Measurements from ENCODE around the gene MGRN1.

DNA sequence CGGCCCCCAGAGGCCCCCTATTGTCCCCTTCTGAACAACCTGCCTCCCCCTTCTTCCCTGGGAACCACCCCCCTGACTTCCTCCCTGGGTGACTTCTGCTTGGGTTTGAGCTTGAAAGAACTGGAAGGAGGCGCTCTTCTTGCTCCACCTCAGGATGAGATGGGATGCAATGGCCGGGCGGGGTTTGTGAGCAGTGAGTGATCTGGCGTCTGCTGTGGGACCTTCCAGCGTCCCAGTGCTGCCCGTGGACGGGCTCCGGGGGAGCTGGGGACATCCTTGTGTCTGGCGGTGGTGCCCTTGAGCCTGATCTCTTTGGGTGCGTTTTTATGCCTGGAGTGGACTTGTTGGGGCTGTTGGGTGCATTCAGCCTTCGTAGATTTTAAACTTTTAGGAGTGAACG is 11.6 kb downstream of the MGRN1 start:
- TF ChIP-seq, protein P1, sequence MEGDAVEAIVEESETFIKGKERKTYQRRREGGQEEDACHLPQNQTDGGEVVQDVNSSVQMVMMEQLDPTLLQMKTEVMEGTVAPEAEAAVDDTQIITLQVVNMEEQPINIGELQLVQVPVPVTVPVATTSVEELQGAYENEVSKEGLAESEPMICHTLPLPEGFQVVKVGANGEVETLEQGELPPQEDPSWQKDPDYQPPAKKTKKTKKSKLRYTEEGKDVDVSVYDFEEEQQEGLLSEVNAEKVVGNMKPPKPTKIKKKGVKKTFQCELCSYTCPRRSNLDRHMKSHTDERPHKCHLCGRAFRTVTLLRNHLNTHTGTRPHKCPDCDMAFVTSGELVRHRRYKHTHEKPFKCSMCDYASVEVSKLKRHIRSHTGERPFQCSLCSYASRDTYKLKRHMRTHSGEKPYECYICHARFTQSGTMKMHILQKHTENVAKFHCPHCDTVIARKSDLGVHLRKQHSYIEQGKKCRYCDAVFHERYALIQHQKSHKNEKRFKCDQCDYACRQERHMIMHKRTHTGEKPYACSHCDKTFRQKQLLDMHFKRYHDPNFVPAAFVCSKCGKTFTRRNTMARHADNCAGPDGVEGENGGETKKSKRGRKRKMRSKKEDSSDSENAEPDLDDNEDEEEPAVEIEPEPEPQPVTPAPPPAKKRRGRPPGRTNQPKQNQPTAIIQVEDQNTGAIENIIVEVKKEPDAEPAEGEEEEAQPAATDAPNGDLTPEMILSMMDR (IDR thresholded peaks at IDR 0.05; ENCODE audit: poor library complexity), result no peak
- TF ChIP-seq EZH2phosphoT487 (IDR thresholded peaks at IDR 0.05; ENCODE audit: low read depth, severe bottlenecking, unreplicated experiment), result no peak

Data from hepatocyte (in vitro differentiated cells).